Kidney glomerular epithelial cell (primary cell): Measurements from ENCODE around the gene PTPN7.
"Not testable (repeated sequence)": the region's sequence is repeated elsewhere in the genome, so short reads cannot be mapped to it uniquely, and the experiment has no call there.

Source experiments
- DNase-seq: peaks from one replicate; lab custom pipeline; 2025; lab: John Stamatoyannopoulos, UW

The PTPN7 gene

DNA sequence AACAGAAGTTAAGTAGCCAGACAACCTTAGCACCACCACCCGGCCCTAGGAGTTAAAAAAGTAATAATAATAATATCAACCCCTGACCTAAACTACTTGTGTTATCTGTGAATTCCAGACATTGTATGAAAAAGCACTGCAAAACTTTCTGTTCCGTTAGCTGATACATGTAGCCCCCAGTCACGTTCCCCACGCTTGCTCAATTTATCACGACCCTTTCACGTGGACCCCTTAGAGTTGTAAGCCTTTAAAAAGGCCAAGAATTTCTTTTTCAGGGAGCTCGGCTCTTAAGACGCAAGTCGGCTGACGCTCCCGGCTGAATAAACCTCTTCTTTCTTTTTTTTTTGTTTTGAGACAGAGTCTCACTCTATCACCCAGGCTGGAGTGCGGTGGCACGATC is 6.7 kb upstream of the PTPN7 start:
- DNase-seq: not testable (repeated sequence)

DNA sequence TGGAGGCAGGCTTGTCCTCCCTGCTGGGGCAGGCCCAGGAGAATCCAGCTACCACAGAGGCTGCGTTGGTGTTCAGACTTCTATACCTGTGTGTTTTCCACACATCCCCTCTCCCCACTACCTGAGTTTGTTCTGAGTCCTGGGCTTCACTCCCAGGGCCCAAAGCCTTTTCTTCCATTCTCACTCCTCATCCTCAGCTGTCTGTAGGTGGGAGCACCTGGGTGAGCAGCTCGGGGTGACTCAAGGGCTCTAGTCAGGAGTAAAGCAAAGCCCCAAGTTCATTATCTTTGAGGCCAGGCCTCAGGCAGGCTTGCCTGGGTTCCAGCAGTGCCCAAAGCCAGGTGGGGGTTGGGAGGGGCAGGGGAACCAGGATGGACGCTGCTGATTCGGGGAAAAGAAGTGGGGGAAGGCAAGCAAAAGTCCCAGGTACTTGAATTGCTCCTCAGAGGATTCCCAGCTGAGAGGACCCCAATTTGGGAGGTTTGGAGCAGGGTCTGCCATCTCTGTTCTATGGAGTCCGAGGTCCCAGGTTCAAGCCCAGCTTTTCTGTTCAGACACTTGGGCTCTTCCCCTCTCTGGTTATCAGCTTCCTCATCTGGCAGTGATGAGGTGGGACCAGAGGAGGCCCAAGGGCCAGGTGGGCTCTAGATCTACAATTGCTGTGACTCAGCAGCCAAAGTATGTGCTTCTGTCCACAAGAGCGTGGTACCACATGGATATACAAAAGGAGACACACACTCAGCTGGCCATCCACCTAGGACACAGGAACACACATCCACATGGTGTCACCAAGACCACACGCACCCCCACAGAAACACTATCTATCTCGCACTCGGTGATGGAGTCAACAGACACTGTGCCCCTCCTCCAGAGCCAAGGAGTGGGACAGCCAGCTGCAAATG is 5.8 kb upstream of the PTPN7 start:
- no peak for DNase-seq

- DNase-seq: no peak
Observed at GRCh38 chr1:202165267-202165941, 5.0 kb upstream of the PTPN7 start.

DNA sequence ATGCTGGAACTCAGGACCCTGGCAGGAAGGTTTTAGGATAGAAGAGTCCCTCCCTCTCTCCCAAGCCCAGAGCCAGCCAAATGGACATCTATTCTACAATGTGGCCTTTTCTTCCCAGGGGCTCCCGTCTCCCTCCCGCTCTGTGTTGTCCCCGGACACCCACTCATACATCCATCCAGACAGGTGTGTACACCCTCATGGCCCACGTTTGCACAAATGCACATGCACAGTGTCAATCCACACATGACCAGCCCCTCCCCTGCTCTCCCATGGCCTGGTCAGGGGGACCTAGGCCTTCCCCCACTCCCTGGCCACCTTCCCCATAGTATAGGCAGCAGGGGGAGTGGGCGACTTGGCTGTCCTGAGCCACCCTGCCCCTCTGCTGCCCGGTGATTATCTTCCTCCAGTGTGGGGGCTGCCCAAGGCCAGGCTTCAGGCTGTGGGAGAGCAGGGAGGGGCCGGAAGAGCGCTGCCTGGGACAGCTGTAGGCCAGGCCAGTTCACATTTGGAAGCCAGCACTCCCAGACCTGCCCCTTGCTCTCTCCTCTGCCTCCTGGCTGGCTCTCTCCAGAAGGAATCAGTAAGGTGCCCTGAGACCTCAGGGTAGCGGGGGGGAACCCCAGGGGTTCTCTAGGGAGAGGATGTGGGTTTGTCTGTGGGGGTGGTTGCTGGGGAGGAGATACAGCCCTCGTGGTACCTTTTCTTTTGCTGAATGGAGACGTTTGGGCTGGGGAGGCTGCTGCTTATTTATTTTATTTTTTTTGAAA is 4.1 kb upstream of the PTPN7 start:
- DNase-seq: no peak

GRCh38 chr1:202163281-202164270 is 3.2 kb upstream of the PTPN7 start:
- DNase-seq: no peak

GRCh38 chr1:202162418-202163280 is 2.2 kb upstream of the PTPN7 start:
- DNase-seq: no peak

- DNase-seq: no peak
Observed at GRCh38 chr1:202162047-202162417, 1.6 kb upstream of the PTPN7 start.

GRCh38 chr1:202161151-202162046 is 997 bp upstream of the PTPN7 start:
- no peak for DNase-seq

GRCh38 chr1:202159534-202160371 is 649 bp downstream of the PTPN7 start:
- no peak for DNase-seq

- DNase-seq: no peak
Observed at GRCh38 chr1:202158810-202159533, 1.4 kb downstream of the PTPN7 start.

DNA sequence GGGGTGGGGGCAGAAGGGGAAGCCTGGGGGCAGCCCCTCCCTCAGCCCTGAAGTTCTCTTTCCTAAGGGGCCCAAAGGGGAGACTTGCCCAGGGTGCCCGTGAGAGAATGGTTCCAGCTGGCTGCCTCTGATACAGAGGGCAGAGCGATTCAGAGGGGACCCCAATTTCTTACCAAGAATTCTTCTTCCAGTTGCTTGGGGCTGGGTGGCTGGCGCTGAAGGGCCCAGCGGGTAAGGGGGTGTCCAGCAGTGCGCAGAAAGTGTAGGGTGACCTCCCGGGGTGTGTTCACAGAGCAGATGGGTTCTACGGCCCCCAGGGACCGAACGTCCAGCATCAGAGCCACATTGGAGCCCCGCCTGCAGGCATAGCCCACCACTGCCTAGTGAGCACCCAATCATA is 2.5 kb downstream of the PTPN7 start:
- no peak for DNase-seq

- no peak for DNase-seq
Observed at GRCh38 chr1:202156590-202156989, 3.8 kb downstream of the PTPN7 start.

GRCh38 chr1:202155478-202156021 is 4.9 kb downstream of the PTPN7 start:
- peak; percentile 70 for DNase-seq

GRCh38 chr1:202154766-202155477 is 5.5 kb downstream of the PTPN7 start:
- peak; percentile 21 for DNase-seq

GRCh38 chr1:202154148-202154765 is 6.1 kb downstream of the PTPN7 start:
- DNase-seq: no peak

- DNase-seq: no peak
Observed at GRCh38 chr1:202153284-202153683, 7.1 kb downstream of the PTPN7 start.
